Fibroblast of lung (primary cell): ENCODE measurements around the gene CALM1. TPM values are rescaled to one million over a fixed set of nuclear protein-coding genes. Genes with fewer than 3 reads are reported as not detected.

ENCODE experiments used
- DNase-seq, 2 donors: peaks; one replicate each; pipeline versions ENCODE4 v3.0.0 to v3.0.0-alpha.2; 2010; ENCODE audit warnings: low read depth in 2 of 2
- H2AFZ ChIP-seq: 2 replicates; pipeline ENCODE4 v1.5.1; 2012; ENCODE audit warnings: low read length, control low read depth, inconsistent platforms
- H3K27ac ChIP-seq: 2 replicates; pipeline ENCODE4 v1.5.1; 2011; ENCODE audit warnings: low read length, control low read depth; ENCODE audit not compliant: insufficient read depth
- H3K27me3 ChIP-seq: 2 replicates; pipeline ENCODE4 v1.5.1; 2011; ENCODE audit warnings: mild to moderate bottlenecking, low read length; ENCODE audit not compliant: control insufficient read depth, insufficient read depth
- H3K36me3 ChIP-seq: 2 replicates; pipeline ENCODE4 v1.5.1; 2011; ENCODE audit warnings: low read length; ENCODE audit not compliant: control insufficient read depth, insufficient read depth
- H3K4me1 ChIP-seq: 2 replicates; pipeline ENCODE4 v1.5.1; 2011; ENCODE audit warnings: low read length; ENCODE audit not compliant: control insufficient read depth, insufficient read depth; ENCODE audit errors: extremely low read depth
- H3K4me2 ChIP-seq: 2 replicates; pipeline ENCODE4 v1.5.1; 2011; ENCODE audit warnings: low read length, control low read depth; ENCODE audit not compliant: insufficient read depth; ENCODE audit errors: extremely low read depth
- H3K4me3 ChIP-seq, 4 experiments: fragments of 200-600 bp in 1 of 4; sonication (generic) in 1 of 4; replicated peaks in 1 of 4; 2 replicates each; pipeline ENCODE4 v1.5.1; 2011 to 2016; ENCODE audit warnings: low read length in 4 of 4, low read depth in 3 of 4, mild to moderate bottlenecking in 3 of 4, control low read depth in 2 of 4, inconsistent platforms in 1 of 4, mixed read lengths in 1 of 4; ENCODE audit not compliant: insufficient read depth in 1 of 4; ENCODE audit errors: control extremely low read depth in 1 of 4
- H3K79me2 ChIP-seq: 2 replicates; pipeline ENCODE4 v1.5.1; 2012; ENCODE audit warnings: mild to moderate bottlenecking, low read length, inconsistent platforms; ENCODE audit not compliant: control insufficient read depth, insufficient read depth
- H3K9ac ChIP-seq: 2 replicates; pipeline ENCODE4 v1.5.1; 2011; ENCODE audit warnings: mild to moderate bottlenecking, low read length, control low read depth; ENCODE audit not compliant: insufficient read depth
- H3K9me3 ChIP-seq: 2 replicates; pipeline ENCODE4 v1.5.1; 2012; ENCODE audit warnings: low read depth, low read length; ENCODE audit not compliant: control insufficient read depth, insufficient read depth
- H4K20me1 ChIP-seq: 2 replicates; pipeline ENCODE4 v1.5.1; 2011; ENCODE audit warnings: low read length; ENCODE audit not compliant: control insufficient read depth, insufficient read depth; ENCODE audit errors: extremely low read depth
- EZH2 ChIP-seq: IDR thresholded peaks from 2 replicates; pipeline ENCODE4 v1.5.1; 2012; ENCODE audit warnings: low read length, control low read depth, mild to moderate bottlenecking; ENCODE audit errors: missing control alignments
- polyA plus RNA-seq, 2 donors: library from polyadenylated mRNA; depleted of rRNA in 1 of 2; stranded (reverse) in 1 of 2; unstranded in 1 of 2; fragments of >200 nt; gene quantifications; 2 replicates each; pipeline ENCODE4 v1.2.1, GENCODE V29; 2011 to 2012; ENCODE audit warnings: missing spikeins in 1 of 2
- total RNA-seq: library from RNA; depleted of rRNA; stranded (reverse); fragments of >200 nt; gene quantifications from 2 replicates; pipeline ENCODE4 v1.2.1, GENCODE V29; 2014
- TF ChIP-seq, protein P1 (sequence below), 2 donors: IDR thresholded peaks in 1 of 2; conservative IDR thresholded peaks in 1 of 2; 1 replicate in 1 of 2; 2 replicates in 1 of 2; pipeline ENCODE4 v1.5.1; 2011 to 2012; ENCODE audit warnings: low read length in 2 of 2, control low read depth in 1 of 2, inconsistent platforms in 1 of 2, low read depth in 1 of 2, mild to moderate bottlenecking in 1 of 2

The CALM1 gene
- total and polyA plus RNA-seq, 2 donors (not counting 1 experiment from before 2014, with no cell fraction given), result 620 to 632 TPM

GRCh38 chr14:90409209-90409730, 12.4 kb downstream of the CALM1 start:
- peak; percentile 96 to 99 for DNase-seq
- peaks cover 3% of the 10 kb centered on the region for H3K36me3 ChIP-seq
- no peaks in the 10 kb centered on the region for H3K79me2 ChIP-seq
- no peaks in the 10 kb centered on the region for H3K27me3 ChIP-seq
- no peak overlapping the region for H3K9ac ChIP-seq
- TF ChIP-seq EZH2, result no peak
- TF ChIP-seq, protein P1, sequence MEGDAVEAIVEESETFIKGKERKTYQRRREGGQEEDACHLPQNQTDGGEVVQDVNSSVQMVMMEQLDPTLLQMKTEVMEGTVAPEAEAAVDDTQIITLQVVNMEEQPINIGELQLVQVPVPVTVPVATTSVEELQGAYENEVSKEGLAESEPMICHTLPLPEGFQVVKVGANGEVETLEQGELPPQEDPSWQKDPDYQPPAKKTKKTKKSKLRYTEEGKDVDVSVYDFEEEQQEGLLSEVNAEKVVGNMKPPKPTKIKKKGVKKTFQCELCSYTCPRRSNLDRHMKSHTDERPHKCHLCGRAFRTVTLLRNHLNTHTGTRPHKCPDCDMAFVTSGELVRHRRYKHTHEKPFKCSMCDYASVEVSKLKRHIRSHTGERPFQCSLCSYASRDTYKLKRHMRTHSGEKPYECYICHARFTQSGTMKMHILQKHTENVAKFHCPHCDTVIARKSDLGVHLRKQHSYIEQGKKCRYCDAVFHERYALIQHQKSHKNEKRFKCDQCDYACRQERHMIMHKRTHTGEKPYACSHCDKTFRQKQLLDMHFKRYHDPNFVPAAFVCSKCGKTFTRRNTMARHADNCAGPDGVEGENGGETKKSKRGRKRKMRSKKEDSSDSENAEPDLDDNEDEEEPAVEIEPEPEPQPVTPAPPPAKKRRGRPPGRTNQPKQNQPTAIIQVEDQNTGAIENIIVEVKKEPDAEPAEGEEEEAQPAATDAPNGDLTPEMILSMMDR (conservative IDR thresholded peaks at IDR 0.05 in 1 of 2, IDR thresholded peaks at IDR 0.05 in 1 of 2; ENCODE audit: low read depth in 1 of 2, low read length in 2 of 2), result no peak
- H3K27ac ChIP-seq, result peak overlapping the region; percentile 77
- H2AFZ ChIP-seq, result no peak overlapping the region
- no peak overlapping the region for H3K4me3 ChIP-seq
- peak overlapping the region; percentile 52 for H3K4me2 ChIP-seq
- no peaks in the 10 kb centered on the region for H3K9me3 ChIP-seq
- H4K20me1 ChIP-seq, result no peaks in the 10 kb centered on the region
- H3K4me1 ChIP-seq, result peaks cover 13% of the 10 kb centered on the region

DNA sequence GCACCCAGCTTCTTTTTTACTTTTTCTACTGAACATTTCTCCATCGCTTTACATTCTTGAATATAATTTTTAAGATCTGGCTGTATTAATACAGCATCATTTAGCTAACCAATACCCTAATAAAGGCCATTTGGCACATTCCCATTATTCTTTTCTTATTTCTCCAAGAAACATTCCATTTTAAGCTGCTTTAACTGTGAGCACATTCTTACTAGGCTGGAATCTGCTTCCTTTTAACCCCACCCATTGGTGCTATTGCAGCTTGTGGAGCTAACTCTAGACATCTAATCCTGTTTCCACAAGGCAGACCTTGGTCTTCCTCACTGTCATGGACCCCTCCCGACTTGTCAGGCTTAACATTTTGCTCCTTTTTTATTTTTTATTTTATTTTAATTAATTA, 15.2 kb downstream of the CALM1 start:
- Histone ChIP-seq H3K4me3 (no peak overlapping the region), H3K4me2 (no peak overlapping the region), H3K79me2 (no peaks in the 10 kb centered on the region), H3K4me1 (peaks cover 13% of the 10 kb centered on the region), H4K20me1 (no peaks in the 10 kb centered on the region), H3K9ac (no peak overlapping the region), H3K27me3 (no peaks in the 10 kb centered on the region), H3K27ac (no peak overlapping the region), H3K36me3 (no peaks in the 10 kb centered on the region), H2AFZ (no peak overlapping the region), H3K9me3 (no peaks in the 10 kb centered on the region)
- TF ChIP-seq EZH2, result no peak
- TF ChIP-seq, protein P1 (conservative IDR thresholded peaks at IDR 0.05 in 1 of 2, IDR thresholded peaks at IDR 0.05 in 1 of 2; ENCODE audit: low read depth in 1 of 2, low read length in 2 of 2), result no peak
- no peak for DNase-seq

- Histone ChIP-seq H3K4me3 (no peak overlapping the region), H4K20me1 (no peaks in the 10 kb centered on the region), H3K4me1 (peaks cover 3% of the 10 kb centered on the region), H3K9me3 (no peaks in the 10 kb centered on the region), H2AFZ (peak overlapping the region; percentile 34), H3K36me3 (no peaks in the 10 kb centered on the region), H3K79me2 (no peaks in the 10 kb centered on the region), H3K9ac (no peak overlapping the region), H3K4me2 (no peak overlapping the region), H3K27me3 (no peaks in the 10 kb centered on the region), H3K27ac (no peak overlapping the region)
- no peak for DNase-seq
- no peak for TF ChIP-seq EZH2
- TF ChIP-seq, protein P1 (conservative IDR thresholded peaks at IDR 0.05 in 1 of 2, IDR thresholded peaks at IDR 0.05 in 1 of 2; ENCODE audit: low read depth in 1 of 2, low read length in 2 of 2), result no peak
Measured at GRCh38 chr14:90416720-90417119, 19.9 kb downstream of the CALM1 start.
